ENCODE data around the gene SHPK. TPM values are rescaled to one million over a fixed set of nuclear protein-coding genes. Genes with fewer than 3 reads are reported as not detected.

The SHPK gene
- total RNA-seq, 1 donor = 8.6 TPM

DNA sequence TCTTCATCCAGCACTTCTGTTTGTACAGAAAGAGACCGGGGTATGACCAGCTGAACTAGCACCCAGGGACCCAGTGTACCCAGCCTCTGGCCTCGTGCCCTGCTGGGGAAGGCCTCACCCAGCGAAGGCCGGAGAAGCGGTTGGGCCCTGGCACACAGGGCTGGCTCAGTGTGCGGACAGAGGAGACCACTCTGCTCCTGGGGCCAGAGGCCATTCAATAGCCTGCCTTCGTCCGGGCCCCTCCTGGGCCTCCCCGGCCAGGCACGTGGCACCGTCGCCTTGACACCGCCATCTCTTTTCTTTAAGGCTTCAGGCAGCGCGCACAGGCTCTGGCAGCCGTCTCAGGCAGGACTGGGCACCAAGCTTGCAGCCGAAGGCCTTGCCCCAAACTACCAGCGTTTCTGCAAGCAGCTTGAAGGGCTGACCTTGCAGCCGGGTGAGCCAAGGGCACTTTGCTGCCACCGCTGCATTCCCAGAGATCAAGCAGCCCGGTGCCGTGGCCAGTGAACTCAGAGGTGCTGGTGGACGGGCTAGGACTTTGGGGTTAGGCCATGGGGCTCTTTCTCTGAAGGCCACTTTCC, 24.4 kb upstream of the SHPK start:
- H3K4me3 ChIP-seq (ENCODE audit: low read depth, low read length) = no peak overlapping the region
- TF ChIP-seq, protein P1, sequence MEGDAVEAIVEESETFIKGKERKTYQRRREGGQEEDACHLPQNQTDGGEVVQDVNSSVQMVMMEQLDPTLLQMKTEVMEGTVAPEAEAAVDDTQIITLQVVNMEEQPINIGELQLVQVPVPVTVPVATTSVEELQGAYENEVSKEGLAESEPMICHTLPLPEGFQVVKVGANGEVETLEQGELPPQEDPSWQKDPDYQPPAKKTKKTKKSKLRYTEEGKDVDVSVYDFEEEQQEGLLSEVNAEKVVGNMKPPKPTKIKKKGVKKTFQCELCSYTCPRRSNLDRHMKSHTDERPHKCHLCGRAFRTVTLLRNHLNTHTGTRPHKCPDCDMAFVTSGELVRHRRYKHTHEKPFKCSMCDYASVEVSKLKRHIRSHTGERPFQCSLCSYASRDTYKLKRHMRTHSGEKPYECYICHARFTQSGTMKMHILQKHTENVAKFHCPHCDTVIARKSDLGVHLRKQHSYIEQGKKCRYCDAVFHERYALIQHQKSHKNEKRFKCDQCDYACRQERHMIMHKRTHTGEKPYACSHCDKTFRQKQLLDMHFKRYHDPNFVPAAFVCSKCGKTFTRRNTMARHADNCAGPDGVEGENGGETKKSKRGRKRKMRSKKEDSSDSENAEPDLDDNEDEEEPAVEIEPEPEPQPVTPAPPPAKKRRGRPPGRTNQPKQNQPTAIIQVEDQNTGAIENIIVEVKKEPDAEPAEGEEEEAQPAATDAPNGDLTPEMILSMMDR (IDR thresholded peaks at IDR 0.05; ENCODE audit: insufficient read depth, low read depth, low read length) = no peak
- no peak for DNase-seq (ENCODE audit: low read depth)

DNA sequence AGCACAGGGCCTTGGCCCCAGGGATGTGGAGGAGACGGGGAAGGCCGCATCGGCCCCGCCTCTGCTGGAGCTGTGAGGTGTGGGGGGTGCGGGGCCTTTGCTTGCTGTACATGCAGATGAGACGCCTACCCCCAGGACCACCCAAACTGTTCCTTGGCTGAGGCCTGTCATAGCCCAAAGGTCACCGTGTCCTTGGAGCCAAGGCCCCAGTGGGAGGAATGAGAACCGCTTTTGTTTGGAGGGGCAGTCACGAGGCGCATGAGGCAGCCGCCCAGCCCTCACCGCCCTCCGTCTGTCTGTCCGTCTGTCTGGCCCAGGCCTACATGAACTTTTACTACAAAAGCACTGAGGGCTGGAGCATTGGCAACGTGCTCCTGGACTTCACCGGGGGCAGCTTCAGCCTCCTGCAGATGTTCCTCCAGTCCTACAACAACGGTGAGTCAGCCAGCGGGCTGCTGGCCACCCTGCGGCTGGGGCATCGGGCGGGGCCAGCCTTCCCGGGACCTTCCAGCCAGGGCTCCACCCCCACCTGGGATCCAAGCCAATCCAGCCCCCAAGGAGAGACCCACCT, 23.6 kb upstream of the SHPK start:
- H3K4me3 ChIP-seq (ENCODE audit: low read depth, low read length) = no peak overlapping the region
- TF ChIP-seq, protein P1 (IDR thresholded peaks at IDR 0.05; ENCODE audit: insufficient read depth, low read depth, low read length) = peak; percentile 22
- DNase-seq (ENCODE audit: low read depth) = peak; percentile 83

DNA sequence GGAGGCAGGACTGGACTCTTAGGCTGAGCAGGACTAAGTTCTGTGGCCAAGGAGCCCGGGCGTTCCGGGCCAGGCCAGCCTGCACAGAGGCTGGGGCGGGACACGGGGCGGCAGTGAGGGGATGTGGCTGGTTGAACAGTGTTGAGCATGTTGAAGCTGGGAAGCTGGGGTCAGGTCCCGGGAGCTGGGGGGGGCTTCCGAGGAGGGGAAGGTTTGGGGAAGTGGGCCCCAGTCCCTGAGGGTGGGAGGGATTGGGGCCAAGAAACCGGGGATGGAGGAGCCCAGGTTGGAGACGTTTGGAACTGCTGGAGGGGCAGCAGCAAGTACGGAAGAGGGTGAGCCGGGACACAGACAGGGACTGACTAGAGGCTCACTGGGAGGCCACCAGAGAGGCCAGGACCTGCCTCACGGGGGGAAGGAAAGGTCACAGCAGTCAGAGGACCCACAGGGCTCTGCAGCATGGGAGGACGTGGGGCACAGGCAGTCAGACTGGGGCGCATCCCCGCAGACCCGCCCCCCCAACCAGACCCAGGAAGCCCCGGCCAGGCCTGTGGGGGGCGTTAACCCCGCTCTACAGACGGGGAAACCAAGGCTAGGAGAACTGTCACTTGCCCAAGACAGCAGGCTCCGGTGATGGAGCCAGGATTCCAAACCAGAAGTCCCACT, 22.9 kb upstream of the SHPK start:
- TF ChIP-seq, protein P1 (IDR thresholded peaks at IDR 0.05; ENCODE audit: insufficient read depth, low read depth, low read length) = no peak
- DNase-seq (ENCODE audit: low read depth) = no peak
- no peak overlapping the region for H3K4me3 ChIP-seq (ENCODE audit: low read depth, low read length)

DNA sequence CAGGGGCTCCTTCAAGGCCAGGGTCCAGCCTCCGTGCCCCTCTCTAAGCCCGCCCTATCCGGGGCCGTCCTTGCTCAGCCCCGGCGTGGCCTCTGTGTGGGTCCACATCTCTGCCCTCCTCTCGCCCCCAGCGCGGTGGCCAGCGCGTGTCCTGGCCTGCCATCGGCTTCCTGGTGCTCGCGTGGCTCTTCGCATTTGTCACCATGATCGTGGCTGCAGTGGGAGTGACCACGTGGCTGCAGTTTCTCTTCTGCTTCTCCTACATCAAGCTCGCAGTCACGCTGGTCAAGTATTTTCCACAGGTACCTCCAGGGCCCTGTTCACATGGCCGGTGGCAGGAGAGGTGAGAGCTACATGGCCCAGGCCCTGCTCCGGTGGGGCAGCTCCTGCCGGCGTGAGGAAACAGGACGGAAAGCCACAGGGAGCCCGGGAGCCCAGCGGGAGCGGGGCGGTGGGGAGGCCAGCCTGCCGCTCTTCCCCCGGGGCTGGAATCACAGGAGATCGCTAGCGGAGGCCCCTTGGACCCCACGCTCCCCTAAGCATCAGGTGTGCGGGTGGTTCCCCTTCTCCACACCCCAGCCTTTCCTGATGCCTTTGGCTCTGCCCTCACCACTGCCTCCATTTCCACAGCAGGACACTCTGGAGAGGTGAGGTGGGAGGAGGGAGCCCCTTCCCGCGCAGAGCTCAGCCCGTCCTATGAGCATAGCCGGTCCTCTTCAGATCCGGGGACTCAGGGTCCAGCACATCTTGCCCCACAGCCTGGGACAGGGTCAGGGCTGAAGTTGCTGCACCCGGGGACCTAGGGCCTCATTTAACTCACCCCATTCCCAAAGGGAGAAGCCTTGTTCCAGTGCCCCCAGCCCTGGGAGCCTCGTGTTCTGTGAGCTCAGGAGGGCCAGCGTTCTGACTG, 22.1 kb upstream of the SHPK start:
- H3K4me3 ChIP-seq (ENCODE audit: low read depth, low read length) = no peak overlapping the region
- TF ChIP-seq, protein P1 (IDR thresholded peaks at IDR 0.05; ENCODE audit: insufficient read depth, low read depth, low read length) = no peak
- no peak for DNase-seq (ENCODE audit: low read depth)

DNA sequence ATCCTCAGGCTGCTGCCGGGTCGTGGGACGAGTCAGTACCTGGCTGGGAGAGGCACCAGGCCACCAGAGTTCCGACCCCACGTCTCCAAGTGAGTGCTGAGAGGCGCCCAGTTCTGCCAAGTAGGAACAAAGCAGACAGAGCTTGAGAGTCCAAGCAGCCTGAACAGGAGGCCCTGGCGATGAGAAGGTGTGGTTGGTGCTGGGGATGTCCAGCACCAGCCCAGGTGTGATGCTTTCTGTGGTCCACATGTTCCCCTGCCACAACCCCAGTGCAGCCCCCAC, 21.5 kb upstream of the SHPK start:
- TF ChIP-seq, protein P1 (IDR thresholded peaks at IDR 0.05; ENCODE audit: insufficient read depth, low read depth, low read length) = no peak
- H3K4me3 ChIP-seq (ENCODE audit: low read depth, low read length) = no peak overlapping the region
- no peak for DNase-seq (ENCODE audit: low read depth)

DNA sequence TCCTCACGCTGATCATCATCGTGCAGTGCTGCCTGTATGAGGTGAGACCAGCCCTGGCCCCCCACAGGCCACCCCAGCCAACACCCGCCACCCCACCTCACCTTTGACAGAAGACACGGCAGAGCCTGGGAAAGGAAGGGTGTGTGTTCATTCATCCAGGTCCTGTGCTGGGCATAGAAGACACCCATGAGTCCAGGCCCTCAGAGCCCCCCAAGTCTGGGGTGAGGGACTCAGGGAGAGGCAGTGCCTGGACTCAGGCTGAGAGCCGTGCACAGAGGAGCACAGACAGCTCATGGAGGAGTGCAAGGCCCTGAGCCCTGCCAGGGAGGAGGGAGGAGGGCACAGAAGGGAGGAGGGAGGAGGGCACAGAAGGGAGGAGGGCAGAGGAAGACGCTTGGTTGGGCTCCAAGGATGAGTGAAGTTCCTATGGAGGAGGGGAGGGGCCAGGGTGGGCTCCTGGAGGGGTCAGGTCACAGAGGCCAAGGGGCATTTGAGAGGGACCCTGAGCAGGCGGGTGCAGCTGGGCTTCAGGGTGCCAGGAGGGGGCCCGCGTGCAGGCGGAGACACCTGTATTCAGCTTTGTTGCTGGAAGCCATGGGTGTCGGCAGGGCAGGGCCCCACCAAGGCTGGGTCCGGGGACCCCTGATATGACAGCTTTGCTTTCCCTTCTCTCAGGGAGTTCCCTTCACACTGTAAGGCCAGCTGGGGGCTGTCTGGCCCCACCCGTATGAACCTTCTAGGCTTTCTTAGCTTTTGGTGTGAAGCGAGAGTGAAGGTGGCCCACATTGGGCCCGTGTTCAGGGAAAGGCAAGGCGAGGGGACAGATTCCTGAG, 20.9 kb upstream of the SHPK start:
- no peak for DNase-seq (ENCODE audit: low read depth)
- TF ChIP-seq, protein P1 (IDR thresholded peaks at IDR 0.05; ENCODE audit: insufficient read depth, low read depth, low read length) = no peak
- no peak overlapping the region for H3K4me3 ChIP-seq (ENCODE audit: low read depth, low read length)

All from fibroblast of villous mesenchyme (primary cell).